ENCODE data around the gene LIMK2.

The LIMK2 gene

GRCh38 chr22:31173386-31174145 lies 38.5 kb upstream of the LIMK2 start:
- Histone ChIP-seq H3F3A (ENCODE audit: insufficient read depth) (no peaks in the 10 kb centered on the region), H3K36me3 (ENCODE audit: low read length) (no peaks in the 10 kb centered on the region), H3K9ac (ENCODE audit: low read length) (no peak overlapping the region), H2AFZ (ENCODE audit: low read depth, low read length, severe bottlenecking) (no peak overlapping the region), H3K9me3 (ENCODE audit: insufficient read depth, low read length) (no peaks in the 10 kb centered on the region), H3K79me2 (ENCODE audit: insufficient read depth, low read length) (peaks cover 28% of the 10 kb centered on the region), H3K27me3 (ENCODE audit: low read length) (no peaks in the 10 kb centered on the region), H3K27ac (ENCODE audit: low read depth, low read length) (no peak overlapping the region), H3K4me3 (ENCODE audit: insufficient read depth, low read length, poor library complexity, severe bottlenecking) (no peak overlapping the region), H4K20me1 (ENCODE audit: low read depth, low read length) (no peaks in the 10 kb centered on the region), H3K9me2 (replicated peaks; ENCODE audit: insufficient read depth, low read length) (no peaks in the 10 kb centered on the region), H3K4me2 (ENCODE audit: low read depth, low read length, poor library complexity, severe bottlenecking) (no peak overlapping the region)
- TF ChIP-seq, protein P1, sequence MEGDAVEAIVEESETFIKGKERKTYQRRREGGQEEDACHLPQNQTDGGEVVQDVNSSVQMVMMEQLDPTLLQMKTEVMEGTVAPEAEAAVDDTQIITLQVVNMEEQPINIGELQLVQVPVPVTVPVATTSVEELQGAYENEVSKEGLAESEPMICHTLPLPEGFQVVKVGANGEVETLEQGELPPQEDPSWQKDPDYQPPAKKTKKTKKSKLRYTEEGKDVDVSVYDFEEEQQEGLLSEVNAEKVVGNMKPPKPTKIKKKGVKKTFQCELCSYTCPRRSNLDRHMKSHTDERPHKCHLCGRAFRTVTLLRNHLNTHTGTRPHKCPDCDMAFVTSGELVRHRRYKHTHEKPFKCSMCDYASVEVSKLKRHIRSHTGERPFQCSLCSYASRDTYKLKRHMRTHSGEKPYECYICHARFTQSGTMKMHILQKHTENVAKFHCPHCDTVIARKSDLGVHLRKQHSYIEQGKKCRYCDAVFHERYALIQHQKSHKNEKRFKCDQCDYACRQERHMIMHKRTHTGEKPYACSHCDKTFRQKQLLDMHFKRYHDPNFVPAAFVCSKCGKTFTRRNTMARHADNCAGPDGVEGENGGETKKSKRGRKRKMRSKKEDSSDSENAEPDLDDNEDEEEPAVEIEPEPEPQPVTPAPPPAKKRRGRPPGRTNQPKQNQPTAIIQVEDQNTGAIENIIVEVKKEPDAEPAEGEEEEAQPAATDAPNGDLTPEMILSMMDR (IDR thresholded peaks at IDR 0.05; ENCODE audit: insufficient read depth, low read length, poor library complexity, severe bottlenecking): no peak
- no peak for TF ChIP-seq EZH2phosphoT487 (conservative IDR thresholded peaks at IDR 0.05; ENCODE audit: low read length)

DNA sequence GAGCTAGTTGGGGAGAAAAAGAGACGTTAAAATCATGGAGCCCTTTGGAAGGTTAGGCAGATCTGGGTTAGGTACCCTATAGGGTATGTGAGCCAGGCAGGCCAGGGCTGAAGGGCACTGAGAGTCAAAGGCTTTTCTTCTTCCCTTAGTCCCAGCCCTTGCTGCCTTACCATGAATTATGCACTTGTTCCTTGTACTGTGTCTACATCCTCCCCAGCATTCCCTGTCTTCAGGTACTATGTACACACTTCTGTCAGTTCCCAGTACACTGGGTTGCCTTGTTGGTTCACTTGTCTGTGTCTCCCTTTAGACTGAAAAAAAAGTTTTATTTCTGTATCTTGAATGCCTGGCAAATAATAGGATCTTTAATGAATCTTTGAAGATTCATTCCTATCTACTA lies 35.2 kb upstream of the LIMK2 start:
- H3K27me3 ChIP-seq (ENCODE audit: low read length): no peaks in the 10 kb centered on the region
- peaks cover 9% of the 10 kb centered on the region; the same call in 1 of the 2 replicates for H3K79me2 ChIP-seq (ENCODE audit: insufficient read depth, low read length)
- H3K9me3 ChIP-seq (ENCODE audit: insufficient read depth, low read length): no peaks in the 10 kb centered on the region
- H3K9ac ChIP-seq (ENCODE audit: low read length): no peak overlapping the region
- H3F3A ChIP-seq (ENCODE audit: insufficient read depth): no peaks in the 10 kb centered on the region
- 0 out of 2 replicates have a peak, but pooled peaks cover 3% of the 10 kb centered on the region for H3K36me3 ChIP-seq (ENCODE audit: low read length)
- TF ChIP-seq, protein P1 (IDR thresholded peaks at IDR 0.05; ENCODE audit: insufficient read depth, low read length, poor library complexity, severe bottlenecking): no peak
- no peak for TF ChIP-seq EZH2phosphoT487 (conservative IDR thresholded peaks at IDR 0.05; ENCODE audit: low read length)
- no peak overlapping the region for H2AFZ ChIP-seq (ENCODE audit: low read depth, low read length, severe bottlenecking)
- no peak overlapping the region for H3K4me3 ChIP-seq (ENCODE audit: insufficient read depth, low read length, poor library complexity, severe bottlenecking)
- no peaks in the 10 kb centered on the region for H3K9me2 ChIP-seq (replicated peaks; ENCODE audit: insufficient read depth, low read length)
- no peaks in the 10 kb centered on the region for H4K20me1 ChIP-seq (ENCODE audit: low read depth, low read length)
- H3K27ac ChIP-seq (ENCODE audit: low read depth, low read length): no peak overlapping the region
- H3K4me2 ChIP-seq (ENCODE audit: low read depth, low read length, poor library complexity, severe bottlenecking): no peak overlapping the region

DNA sequence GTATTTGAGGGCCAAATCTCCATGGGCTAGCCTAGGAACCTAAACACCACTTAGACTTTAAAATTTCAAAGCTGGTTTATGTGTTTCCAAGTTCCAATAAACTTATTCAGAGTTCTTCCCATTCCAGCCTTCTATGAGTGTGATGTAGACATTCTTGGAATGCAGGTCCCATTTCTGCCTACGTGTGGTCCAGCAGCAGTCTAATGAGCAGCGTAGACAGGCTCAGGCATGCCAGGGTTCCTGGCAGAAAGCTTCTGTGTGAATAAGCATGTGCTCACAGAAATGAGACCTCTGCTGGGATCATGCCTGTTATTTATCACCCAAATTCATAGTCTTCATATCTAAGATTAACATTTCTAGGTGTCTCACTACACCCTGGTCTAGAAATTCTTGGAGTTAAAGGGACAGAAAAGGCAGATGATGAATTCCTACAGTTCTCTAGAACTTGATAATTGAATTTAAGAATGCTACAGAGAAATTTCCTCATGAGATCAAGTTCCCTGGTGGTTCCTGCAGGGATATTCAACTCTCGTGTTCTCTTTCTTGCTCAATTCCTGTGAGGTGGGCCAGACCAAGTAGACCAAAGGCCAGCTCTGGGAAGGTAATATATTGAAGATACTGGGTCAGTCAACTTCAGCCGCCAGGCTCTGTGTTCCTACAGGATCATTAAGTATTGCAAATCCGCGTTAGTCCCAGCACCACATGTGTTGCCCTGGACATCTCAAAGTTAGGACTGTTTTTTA lies 34.5 kb upstream of the LIMK2 start:
- H3K9me2 ChIP-seq (replicated peaks; ENCODE audit: insufficient read depth, low read length): no peaks in the 10 kb centered on the region
- H3K9me3 ChIP-seq (ENCODE audit: insufficient read depth, low read length): no peaks in the 10 kb centered on the region
- H3F3A ChIP-seq (ENCODE audit: insufficient read depth): no peaks in the 10 kb centered on the region
- H3K27me3 ChIP-seq (ENCODE audit: low read length): no peaks in the 10 kb centered on the region
- H4K20me1 ChIP-seq (ENCODE audit: low read depth, low read length): no peaks in the 10 kb centered on the region
- H3K27ac ChIP-seq (ENCODE audit: low read depth, low read length): no peak overlapping the region
- H3K36me3 ChIP-seq (ENCODE audit: low read length): 0 out of 2 replicates have a peak, but pooled peaks cover 3% of the 10 kb centered on the region
- H3K9ac ChIP-seq (ENCODE audit: low read length): no peak overlapping the region
- TF ChIP-seq, protein P1 (IDR thresholded peaks at IDR 0.05; ENCODE audit: insufficient read depth, low read length, poor library complexity, severe bottlenecking): no peak
- no peak for TF ChIP-seq EZH2phosphoT487 (conservative IDR thresholded peaks at IDR 0.05; ENCODE audit: low read length)
- no peak overlapping the region for H3K4me2 ChIP-seq (ENCODE audit: low read depth, low read length, poor library complexity, severe bottlenecking)
- H3K4me3 ChIP-seq (ENCODE audit: insufficient read depth, low read length, poor library complexity, severe bottlenecking): no peak overlapping the region
- peaks cover 8% of the 10 kb centered on the region; the same call in 1 of the 2 replicates for H3K79me2 ChIP-seq (ENCODE audit: insufficient read depth, low read length)
- no peak overlapping the region for H2AFZ ChIP-seq (ENCODE audit: low read depth, low read length, severe bottlenecking)

Data from SU-DHL-6 (cell line).